K562 (cell line): ENCODE results near the gene ZNF213. TPM values are rescaled to one million over a fixed set of nuclear protein-coding genes. Genes with fewer than 3 reads are reported as not detected.

ENCODE experiments used
- CTBP1 ChIP-seq: fragments of 450-650 bp; IDR thresholded peaks from 2 replicates; pipeline ENCODE4 v1.6.1; 2016; ENCODE audit warnings: borderline replicate concordance
- DIDO1 ChIP-seq: fragments of 450-650 bp; IDR thresholded peaks from 2 replicates; pipeline ENCODE4 v1.6.1; 2016; ENCODE audit warnings: low read depth, missing biosample characterization, missing genetic modification characterization
- HDAC1 ChIP-seq, 2 experiments: fragments of 450-650 bp; IDR thresholded peaks; 2 replicates each; pipeline ENCODE4 v1.6.1; 2016 to 2017; ENCODE audit warnings: inconsistent platforms in 1 of 2, mild to moderate bottlenecking in 1 of 2, moderate library complexity in 1 of 2
- HNRNPLL ChIP-seq: fragments of 200-400 bp; formaldehyde crosslinking; IDR thresholded peaks from 2 replicates; pipeline ENCODE4 v1.6.1; 2017; ENCODE audit warnings: low read length, low read depth, mild to moderate bottlenecking; ENCODE audit not compliant: poor library complexity, severe bottlenecking
- MXI1 ChIP-seq: IDR thresholded peaks from 2 replicates; pipeline ENCODE4 v1.6.1; 2011; ENCODE audit warnings: low read depth, mild to moderate bottlenecking, improper control_type of control experiment, low read length
- POLR2AphosphoS5 ChIP-seq: IDR thresholded peaks from 2 replicates; pipeline ENCODE4 v1.6.1; 2011; ENCODE audit warnings: mild to moderate bottlenecking, low read depth, low read length, moderate library complexity; ENCODE audit not compliant: control insufficient read depth, insufficient read depth
- RB1 ChIP-seq: fragments of 450-650 bp; IDR thresholded peaks from 2 replicates; pipeline ENCODE4 v1.6.1; 2017; ENCODE audit warnings: low read depth, mild to moderate bottlenecking
- RREB1 ChIP-seq: fragments of 250-450 bp; sonication (Bioruptor Pico); IDR thresholded peaks from 2 replicates; pipeline ENCODE4 v1.4.0; 2020
- STAT6 ChIP-seq: sonication (generic); formaldehyde crosslinking; IDR thresholded peaks from 2 replicates; pipeline ENCODE4 v1.8.1; 2023; ENCODE audit warnings: mild to moderate bottlenecking, missing genetic modification reagents
- SUPT5H ChIP-seq: fragments of 450-650 bp; IDR thresholded peaks from 2 replicates; pipeline ENCODE4 v1.6.1; 2016
- YY1 ChIP-seq, 3 experiments: IDR thresholded peaks; 2 replicates each; pipeline ENCODE4 v1.6.1; 2011; ENCODE audit warnings: low read length in 2 of 3, mild to moderate bottlenecking in 2 of 3, moderate library complexity in 2 of 3, borderline replicate concordance in 1 of 3, control low read depth in 1 of 3, low read depth in 1 of 3; ENCODE audit not compliant: insufficient read depth in 3 of 3, insufficient replicate concordance in 2 of 3, control insufficient read depth in 1 of 3, insufficient read length in 1 of 3; ENCODE audit errors: extremely low read depth in 1 of 3
- ZNF12 ChIP-seq: sonication (generic); formaldehyde crosslinking; IDR thresholded peaks from 2 replicates; pipeline ENCODE4 v1.4.0; 2020; ENCODE audit warnings: mild to moderate bottlenecking, missing genetic modification reagents
- ZNF143 ChIP-seq: sonication (generic); formaldehyde crosslinking; IDR thresholded peaks from 2 replicates; pipeline ENCODE4 v1.9.0; 2022; ENCODE audit warnings: mild to moderate bottlenecking, missing genetic modification reagents
- ZNF217 ChIP-seq: sonication (generic); formaldehyde crosslinking; IDR thresholded peaks from 2 replicates; pipeline ENCODE4 v1.8.0; 2022; ENCODE audit warnings: mild to moderate bottlenecking, missing genetic modification reagents
- polyA plus RNA-seq, 8 experiments: library from polyadenylated mRNA; depleted of rRNA in 4 of 8; stranded (reverse) in 5 of 8; unstranded in 3 of 8; fragments of >200 nt; fragmentation: Nextera tagmentation in 2 of 8; fragmentation: Illumina TruSeq in 1 of 8; extraction: Ambion mirVana in 2 of 8; extraction: Trizol in 1 of 8; gene quantifications; 2 replicates each; pipeline versions ENCODE4 v1.2.1 to v1.2.3, GENCODE V29; 2011 to 2014; ENCODE audit warnings: inconsistent platforms in 1 of 8, missing spikeins in 1 of 8
- total RNA-seq, 7 experiments: library from RNA; depleted of rRNA in 6 of 7; stranded (reverse); fragments of >200 nt in 6 of 7; fragmentation: Illumina TruSeq in 2 of 7; extraction: Trizol in 2 of 7; gene quantifications; 2 replicates each; pipeline versions ENCODE4 v1.2.1 to v1.2.3, GENCODE V29; 2011 to 2021; ENCODE audit warnings: low replicate concordance in 1 of 7
- TF ChIP-seq, protein P1 (sequence below), 3 experiments: IDR thresholded peaks in 2 of 3; conservative IDR thresholded peaks in 1 of 3; 2 replicates each; pipeline ENCODE4 v1.5.1; 2011 to 2012; ENCODE audit warnings: low read length in 3 of 3, mild to moderate bottlenecking in 3 of 3, control low read depth in 2 of 3, improper control_type of control experiment in 1 of 3, inconsistent platforms in 1 of 3, low read depth in 1 of 3, mixed read lengths in 1 of 3, moderate library complexity in 1 of 3; ENCODE audit not compliant: insufficient read depth in 2 of 3

Gene ZNF213
- total and polyA plus RNA-seq, 9 of the 15 experiments (the other 6 are each of a cell fraction or from before 2014, with no cell fraction given), result 0.49 to 10.0 (median 1.8) TPM

- TF ChIP-seq, protein P1, sequence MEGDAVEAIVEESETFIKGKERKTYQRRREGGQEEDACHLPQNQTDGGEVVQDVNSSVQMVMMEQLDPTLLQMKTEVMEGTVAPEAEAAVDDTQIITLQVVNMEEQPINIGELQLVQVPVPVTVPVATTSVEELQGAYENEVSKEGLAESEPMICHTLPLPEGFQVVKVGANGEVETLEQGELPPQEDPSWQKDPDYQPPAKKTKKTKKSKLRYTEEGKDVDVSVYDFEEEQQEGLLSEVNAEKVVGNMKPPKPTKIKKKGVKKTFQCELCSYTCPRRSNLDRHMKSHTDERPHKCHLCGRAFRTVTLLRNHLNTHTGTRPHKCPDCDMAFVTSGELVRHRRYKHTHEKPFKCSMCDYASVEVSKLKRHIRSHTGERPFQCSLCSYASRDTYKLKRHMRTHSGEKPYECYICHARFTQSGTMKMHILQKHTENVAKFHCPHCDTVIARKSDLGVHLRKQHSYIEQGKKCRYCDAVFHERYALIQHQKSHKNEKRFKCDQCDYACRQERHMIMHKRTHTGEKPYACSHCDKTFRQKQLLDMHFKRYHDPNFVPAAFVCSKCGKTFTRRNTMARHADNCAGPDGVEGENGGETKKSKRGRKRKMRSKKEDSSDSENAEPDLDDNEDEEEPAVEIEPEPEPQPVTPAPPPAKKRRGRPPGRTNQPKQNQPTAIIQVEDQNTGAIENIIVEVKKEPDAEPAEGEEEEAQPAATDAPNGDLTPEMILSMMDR (IDR thresholded peaks at IDR 0.05 in 2 of 3, conservative IDR thresholded peaks at IDR 0.05 in 1 of 3; ENCODE audit: insufficient read depth in 2 of 3, low read depth in 1 of 3, low read length in 3 of 3), result peak; percentile 44 to 57 (median 53)
- peak; percentile 31 to 88 (median 75) for TF ChIP-seq YY1 (IDR thresholded peaks at IDR 0.05; ENCODE audit: borderline replicate concordance in 1 of 3, control insufficient read depth in 1 of 3, extremely low read depth in 1 of 3, insufficient read depth in 3 of 3, insufficient read length in 1 of 3, insufficient replicate concordance in 2 of 3, low read depth in 1 of 3, low read length in 2 of 3)
- peak; percentile 88 for TF ChIP-seq HNRNPLL
- TF ChIP-seq MXI1, result peak; percentile 90
- peak; percentile 37; the same call in 1 of the 2 replicates for TF ChIP-seq CTBP1
- TF ChIP-seq ZNF143, result peak; percentile 49; the same call in 1 of the 2 replicates
- TF ChIP-seq STAT6 (CRISPR knock-in tag), result 0 out of 2 replicates have a peak, but pooled peaks have one; percentile 36
- peak; percentile 24 for TF ChIP-seq POLR2AphosphoS5
- peak; percentile 53 for TF ChIP-seq ZNF12 (CRISPR knock-in tag)
- TF ChIP-seq DIDO1 (tag), result peak; percentile 53; the same call in 1 of the 2 replicates
- peak; percentile 72 for TF ChIP-seq SUPT5H
- TF ChIP-seq RREB1 (CRISPR knock-in tag), result peak; percentile 75; the same call in 1 of the 2 replicates
- peak; percentile 74; the same call in 1 of the 2 replicates for TF ChIP-seq RB1
- peak in 1 of 2 experiments; percentile 84; a peak in 2 of 4 replicates for TF ChIP-seq HDAC1 (IDR thresholded peaks at IDR 0.05)
- TF ChIP-seq ZNF217 (CRISPR knock-in tag), result no peak
Observed at GRCh38 chr16:3123986-3124886, 10.6 kb upstream of the ZNF213 start (continued).
